Measurements from ENCODE around the gene EDIL3.
"Not testable (repeated sequence)": the region's sequence is repeated elsewhere in the genome, so short reads cannot be mapped to it uniquely, and the experiment has no call there.

Gene EDIL3

GRCh38 chr5:84378420-84378819 is 6.3 kb downstream of the EDIL3 start:
- no peak for DNase-seq

- DNase-seq, result no peak
These were observed 8.3 kb downstream of the EDIL3 start for GRCh38 chr5:84376346-84376745.

GRCh38 chr5:84374568-84374967 is 10.1 kb downstream of the EDIL3 start:
- no peak for DNase-seq

- DNase-seq, result no peak
These were observed 11.2 kb downstream of the EDIL3 start for GRCh38 chr5:84373506-84373905.

- DNase-seq, result no peak
These were observed 12.5 kb downstream of the EDIL3 start for GRCh38 chr5:84372066-84372695.

GRCh38 chr5:84370176-84370575 is 14.5 kb downstream of the EDIL3 start:
- no peak for DNase-seq

GRCh38 chr5:84364043-84364442 is 20.6 kb downstream of the EDIL3 start:
- DNase-seq, result no peak

- DNase-seq, result no peak
These were observed 22.5 kb downstream of the EDIL3 start for GRCh38 chr5:84362061-84362720.

- no peak for DNase-seq
These were observed 23.1 kb downstream of the EDIL3 start for GRCh38 chr5:84361572-84361971.

GRCh38 chr5:84360056-84360455 is 24.6 kb downstream of the EDIL3 start:
- DNase-seq, result no peak

GRCh38 chr5:84354101-84354500 is 30.6 kb downstream of the EDIL3 start:
- DNase-seq, result no peak

GRCh38 chr5:84344788-84345187 is 39.9 kb downstream of the EDIL3 start:
- no peak for DNase-seq

- DNase-seq, result no peak
These were observed 41.5 kb downstream of the EDIL3 start for GRCh38 chr5:84343171-84343570.

- DNase-seq, result no peak
These were observed 52.6 kb downstream of the EDIL3 start for GRCh38 chr5:84332106-84332505.

- DNase-seq, result no peak
These were observed 57.1 kb downstream of the EDIL3 start for GRCh38 chr5:84327591-84327990.

- no peak for DNase-seq
These were observed 62.0 kb downstream of the EDIL3 start for GRCh38 chr5:84322646-84323045.

GRCh38 chr5:84317826-84318225 is 66.9 kb downstream of the EDIL3 start:
- DNase-seq, result not testable (repeated sequence)

- DNase-seq, result not testable (repeated sequence)
These were observed 72.4 kb downstream of the EDIL3 start for GRCh38 chr5:84312280-84312679.

GRCh38 chr5:84309850-84310249 is 74.8 kb downstream of the EDIL3 start:
- DNase-seq, result not testable (repeated sequence)

- DNase-seq, result no peak
These were observed 78.1 kb downstream of the EDIL3 start for GRCh38 chr5:84306601-84307000.

- DNase-seq, result no peak
These were observed 80.1 kb downstream of the EDIL3 start for GRCh38 chr5:84304599-84304998.

- no peak for DNase-seq
These were observed 81.4 kb downstream of the EDIL3 start for GRCh38 chr5:84303315-84303714.

GRCh38 chr5:84301535-84301934 is 83.1 kb downstream of the EDIL3 start:
- DNase-seq, result no peak

GRCh38 chr5:84299959-84300358 is 84.7 kb downstream of the EDIL3 start:
- DNase-seq, result no peak

GRCh38 chr5:84298628-84299027 is 86.1 kb downstream of the EDIL3 start:
- no peak for DNase-seq
